Ovary (tissue), 3 donors: ENCODE measurements around the gene TSPAN13.

Experiments
- CTCF ChIP-seq, 3 donors: fragments of 450-650 bp in 2 of 3; fragments of 200-600 bp in 1 of 3; IDR thresholded peaks; one replicate each; pipeline versions ENCODE4 v1.5.1 to v1.8.0; 2016 to 2022; ENCODE audit warnings: antibody characterized with exemption in 3 of 3, mild to moderate bottlenecking in 1 of 3
- EP300 ChIP-seq: sonication (generic); formaldehyde crosslinking; IDR thresholded peaks from one replicate; pipeline ENCODE4 v1.6.1; 2017; ENCODE audit warnings: antibody characterized with exemption
- POLR2A ChIP-seq: fragments of 450-650 bp; IDR thresholded peaks from one replicate; pipeline ENCODE4 v1.6.1; 2017; ENCODE audit warnings: antibody characterized with exemption, mild to moderate bottlenecking, moderate library complexity
- donor health status: DM: no; HTN: no; CAD: no.

DNA sequence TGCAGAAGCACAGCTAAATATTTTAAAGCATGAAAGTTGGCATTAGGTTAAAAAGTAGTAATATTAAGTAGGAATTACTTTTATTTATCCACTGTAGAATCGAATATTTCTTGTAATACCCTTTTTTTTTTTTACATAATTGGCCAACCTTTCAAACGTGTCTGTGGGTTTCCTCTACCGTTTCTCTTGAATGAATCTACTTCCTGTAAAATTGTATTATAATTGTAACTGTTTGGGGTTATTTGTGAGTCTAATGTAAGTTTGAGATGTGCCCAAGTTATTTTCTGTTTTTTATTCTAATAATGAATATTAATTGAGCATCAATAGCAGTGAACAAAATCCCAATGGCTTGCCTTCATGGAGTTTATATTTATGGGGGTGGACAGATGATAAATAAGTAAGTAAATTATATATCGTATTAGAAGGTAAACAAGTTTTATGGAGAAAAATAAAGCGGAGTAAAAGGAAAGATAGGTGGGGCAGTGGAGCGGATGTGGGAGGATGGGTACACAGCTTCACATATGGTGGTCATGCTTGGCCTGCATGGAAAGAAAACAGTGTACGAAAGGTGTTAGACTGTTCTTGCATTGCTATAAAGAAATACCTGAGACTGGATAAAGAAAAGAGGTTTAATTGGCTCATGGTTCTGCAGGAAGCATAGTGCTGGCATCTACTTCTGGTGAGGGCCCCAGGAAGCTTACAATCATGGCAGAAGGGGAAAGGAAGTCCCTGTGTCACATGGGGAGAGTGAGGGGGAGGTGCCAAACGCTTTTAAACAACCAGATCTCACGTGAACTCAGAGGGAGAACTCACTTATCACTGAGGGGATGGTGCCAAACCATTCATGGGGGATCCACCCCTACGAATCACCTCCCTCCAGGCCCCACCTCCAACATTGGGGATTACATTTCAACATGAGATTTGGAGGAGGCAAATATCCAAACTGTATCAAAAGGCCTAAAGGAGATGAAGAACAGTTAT is 5.4 kb downstream of the TSPAN13 start:
- TF ChIP-seq CTCF (IDR thresholded peaks at IDR 0.05): no peak
- TF ChIP-seq POLR2A: no peak
- TF ChIP-seq EP300: no peak
